HG03521 (cell line): ENCODE results near the gene SLC41A2.
"Not testable (repeated sequence)": the region's sequence is repeated elsewhere in the genome, so short reads cannot be mapped to it uniquely, and the experiment has no call there.

Experiments used
- ATAC-seq: cut with Tn5 transposase; IDR thresholded peaks from one replicate; pipeline ENCODE4 v1.9.1; 2021; ENCODE audit warnings: mild to moderate bottlenecking, moderate library complexity; ENCODE audit not compliant: unreplicated experiment

SLC41A2 gene

GRCh38 chr12:104964167-104964855 lies 6.2 kb upstream of the SLC41A2 start:
- ATAC-seq = no peak

GRCh38 chr12:104963757-104964156 lies 5.7 kb upstream of the SLC41A2 start:
- no peak for ATAC-seq

GRCh38 chr12:104960464-104960863 lies 2.4 kb upstream of the SLC41A2 start:
- no peak for ATAC-seq

GRCh38 chr12:104959335-104959841 lies 1.3 kb upstream of the SLC41A2 start:
- ATAC-seq = no peak

GRCh38 chr12:104958805-104959334 lies 780 bp upstream of the SLC41A2 start:
- ATAC-seq = no peak

GRCh38 chr12:104957719-104958000 lies 430 bp downstream of the SLC41A2 start:
- ATAC-seq = peak; percentile 26

GRCh38 chr12:104956870-104957718 lies 996 bp downstream of the SLC41A2 start:
- ATAC-seq = no peak

GRCh38 chr12:104955703-104956102 lies 2.4 kb downstream of the SLC41A2 start:
- ATAC-seq = no peak

GRCh38 chr12:104953323-104953722 lies 4.8 kb downstream of the SLC41A2 start:
- no peak for ATAC-seq

- ATAC-seq = no peak
Measured at GRCh38 chr12:104952816-104953215, 5.3 kb downstream of the SLC41A2 start.

GRCh38 chr12:104951759-104952509 lies 6.2 kb downstream of the SLC41A2 start:
- no peak for ATAC-seq

- ATAC-seq = not testable (repeated sequence)
Measured at GRCh38 chr12:104948716-104949115, 9.4 kb downstream of the SLC41A2 start.

GRCh38 chr12:104944252-104944651 lies 13.8 kb downstream of the SLC41A2 start:
- no peak for ATAC-seq

- not testable (repeated sequence) for ATAC-seq
Measured at GRCh38 chr12:104943401-104943800, 14.7 kb downstream of the SLC41A2 start.

- ATAC-seq = no peak
Measured at GRCh38 chr12:104942075-104942474, 16.0 kb downstream of the SLC41A2 start.

- no peak for ATAC-seq
Measured at GRCh38 chr12:104941454-104941853, 16.6 kb downstream of the SLC41A2 start.

- ATAC-seq = no peak
Measured at GRCh38 chr12:104939089-104939488, 19.0 kb downstream of the SLC41A2 start.

GRCh38 chr12:104938371-104938770 lies 19.7 kb downstream of the SLC41A2 start:
- ATAC-seq = no peak

GRCh38 chr12:104935886-104936285 lies 22.2 kb downstream of the SLC41A2 start:
- ATAC-seq = no peak

GRCh38 chr12:104933778-104934177 lies 24.3 kb downstream of the SLC41A2 start:
- no peak for ATAC-seq

- no peak for ATAC-seq
Measured at GRCh38 chr12:104933128-104933527, 25.0 kb downstream of the SLC41A2 start.
